ENCODE measurements around the gene CMTR1.

GRCh38 chr6:37483252-37483901 lies 50.4 kb downstream of the CMTR1 start:
- TF ChIP-seq, protein P1, sequence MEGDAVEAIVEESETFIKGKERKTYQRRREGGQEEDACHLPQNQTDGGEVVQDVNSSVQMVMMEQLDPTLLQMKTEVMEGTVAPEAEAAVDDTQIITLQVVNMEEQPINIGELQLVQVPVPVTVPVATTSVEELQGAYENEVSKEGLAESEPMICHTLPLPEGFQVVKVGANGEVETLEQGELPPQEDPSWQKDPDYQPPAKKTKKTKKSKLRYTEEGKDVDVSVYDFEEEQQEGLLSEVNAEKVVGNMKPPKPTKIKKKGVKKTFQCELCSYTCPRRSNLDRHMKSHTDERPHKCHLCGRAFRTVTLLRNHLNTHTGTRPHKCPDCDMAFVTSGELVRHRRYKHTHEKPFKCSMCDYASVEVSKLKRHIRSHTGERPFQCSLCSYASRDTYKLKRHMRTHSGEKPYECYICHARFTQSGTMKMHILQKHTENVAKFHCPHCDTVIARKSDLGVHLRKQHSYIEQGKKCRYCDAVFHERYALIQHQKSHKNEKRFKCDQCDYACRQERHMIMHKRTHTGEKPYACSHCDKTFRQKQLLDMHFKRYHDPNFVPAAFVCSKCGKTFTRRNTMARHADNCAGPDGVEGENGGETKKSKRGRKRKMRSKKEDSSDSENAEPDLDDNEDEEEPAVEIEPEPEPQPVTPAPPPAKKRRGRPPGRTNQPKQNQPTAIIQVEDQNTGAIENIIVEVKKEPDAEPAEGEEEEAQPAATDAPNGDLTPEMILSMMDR (IDR thresholded peaks at IDR 0.05), result no peak
- no peak for TF ChIP-seq EP300 (IDR thresholded peaks at IDR 0.05)

Data from ovary (tissue), 3 donors.